ENCODE results near the gene MBTPS2.

Gene MBTPS2

GRCh38 chrX:21905313-21905712 lies 65.9 kb downstream of the MBTPS2 start:
- TF ChIP-seq POLR2AphosphoS5 (IDR thresholded peaks at IDR 0.05; ENCODE audit: low read depth, low read length) = no peak
- TF ChIP-seq FOXP2 (optimal IDR thresholded peaks at IDR 0.05; ENCODE audit: borderline replicate concordance, extremely low read depth, extremely low read length, insufficient read depth) = no peak
- TF ChIP-seq TAF1 (IDR thresholded peaks at IDR 0.05; ENCODE audit: borderline replicate concordance, insufficient read depth, low read length) = no peak

- TF ChIP-seq POLR2AphosphoS5 (IDR thresholded peaks at IDR 0.05; ENCODE audit: low read depth, low read length) (no peak), TAF1 (IDR thresholded peaks at IDR 0.05; ENCODE audit: borderline replicate concordance, insufficient read depth, low read length) (no peak)
Observed at GRCh38 chrX:21905953-21906352, 66.5 kb downstream of the MBTPS2 start.

- no peak for TF ChIP-seq REST (IDR thresholded peaks at IDR 0.05; ENCODE audit: insufficient read depth in 1 of 2, low read depth in 2 of 2, low read length in 2 of 2)
- TF ChIP-seq SIN3A (IDR thresholded peaks at IDR 0.05; ENCODE audit: borderline replicate concordance, insufficient read depth, low read length) = no peak
- no peak for TF ChIP-seq TAF1 (IDR thresholded peaks at IDR 0.05; ENCODE audit: borderline replicate concordance, insufficient read depth, low read length)
- TF ChIP-seq FOXP2 (optimal IDR thresholded peaks at IDR 0.05; ENCODE audit: borderline replicate concordance, extremely low read depth, extremely low read length, insufficient read depth) = no peak
- TF ChIP-seq POLR2AphosphoS5 (IDR thresholded peaks at IDR 0.05; ENCODE audit: low read depth, low read length) = no peak
Observed at GRCh38 chrX:21907260-21907659, 67.8 kb downstream of the MBTPS2 start.

GRCh38 chrX:21911481-21911880 lies 72.1 kb downstream of the MBTPS2 start:
- no peak for TF ChIP-seq FOXP2 (optimal IDR thresholded peaks at IDR 0.05; ENCODE audit: borderline replicate concordance, extremely low read depth, extremely low read length, insufficient read depth)
- TF ChIP-seq SIN3A (IDR thresholded peaks at IDR 0.05; ENCODE audit: borderline replicate concordance, insufficient read depth, low read length) = no peak
- TF ChIP-seq REST (IDR thresholded peaks at IDR 0.05; ENCODE audit: insufficient read depth in 1 of 2, low read depth in 2 of 2, low read length in 2 of 2) = no peak
- no peak for TF ChIP-seq POLR2AphosphoS5 (IDR thresholded peaks at IDR 0.05; ENCODE audit: low read depth, low read length)
- TF ChIP-seq TAF1 (IDR thresholded peaks at IDR 0.05; ENCODE audit: borderline replicate concordance, insufficient read depth, low read length) = no peak

GRCh38 chrX:21912220-21912619 lies 72.8 kb downstream of the MBTPS2 start:
- TF ChIP-seq POLR2AphosphoS5 (IDR thresholded peaks at IDR 0.05; ENCODE audit: low read depth, low read length) (no peak), REST (IDR thresholded peaks at IDR 0.05; ENCODE audit: insufficient read depth in 1 of 2, low read depth in 2 of 2, low read length in 2 of 2) (no peak), FOXP2 (optimal IDR thresholded peaks at IDR 0.05; ENCODE audit: borderline replicate concordance, extremely low read depth, extremely low read length, insufficient read depth) (no peak), TAF1 (IDR thresholded peaks at IDR 0.05; ENCODE audit: borderline replicate concordance, insufficient read depth, low read length) (no peak), SIN3A (IDR thresholded peaks at IDR 0.05; ENCODE audit: borderline replicate concordance, insufficient read depth, low read length) (no peak)

- TF ChIP-seq SIN3A (IDR thresholded peaks at IDR 0.05; ENCODE audit: borderline replicate concordance, insufficient read depth, low read length) (no peak), REST (IDR thresholded peaks at IDR 0.05; ENCODE audit: insufficient read depth in 1 of 2, low read depth in 2 of 2, low read length in 2 of 2) (no peak), POLR2AphosphoS5 (IDR thresholded peaks at IDR 0.05; ENCODE audit: low read depth, low read length) (no peak), FOXP2 (optimal IDR thresholded peaks at IDR 0.05; ENCODE audit: borderline replicate concordance, extremely low read depth, extremely low read length, insufficient read depth) (no peak), TAF1 (IDR thresholded peaks at IDR 0.05; ENCODE audit: borderline replicate concordance, insufficient read depth, low read length) (no peak)
Observed at GRCh38 chrX:21912989-21913388, 73.6 kb downstream of the MBTPS2 start.
